AML-193 (cell line): Measurements from ENCODE around the gene PI4KB.

Source experiments
- DNase-seq, 2 experiments: peaks; one replicate each; lab custom pipeline; 2025; lab: John Stamatoyannopoulos, UW

PI4KB gene

DNA sequence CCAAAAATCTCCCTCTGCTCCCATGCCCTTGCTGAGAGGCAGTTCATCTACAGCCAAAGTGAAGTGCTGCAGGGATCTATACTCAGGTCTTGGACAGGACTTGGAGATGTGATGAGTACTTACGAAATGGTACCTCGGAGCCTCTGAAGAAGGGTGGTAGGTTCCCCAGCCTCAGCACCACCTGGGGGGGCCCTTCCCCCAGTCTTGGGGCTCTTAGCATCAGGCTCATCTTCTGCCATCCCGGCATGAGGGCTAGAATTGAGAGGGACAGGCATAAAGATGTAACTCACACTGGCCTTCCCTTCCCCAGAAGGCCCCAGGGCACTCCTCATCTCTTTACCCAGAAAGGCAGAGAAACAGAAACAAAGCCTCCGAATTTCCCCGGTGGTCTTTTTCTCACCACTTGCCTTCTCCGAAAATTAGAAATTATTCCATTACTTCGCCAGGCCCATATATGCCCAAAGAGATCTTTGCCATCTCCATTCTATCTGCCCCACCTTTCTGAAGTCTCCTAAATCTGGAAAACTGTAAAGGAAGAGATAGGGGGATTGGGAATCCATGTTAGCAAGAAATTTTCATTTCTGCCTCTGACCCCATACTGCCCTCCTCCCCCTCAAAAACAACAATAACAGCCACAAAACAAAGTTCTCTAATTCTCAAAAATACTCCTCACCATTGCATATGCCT lies 19.0 kb upstream of the PI4KB start:
- no peak for DNase-seq

- no peak for DNase-seq
Observed at GRCh38 chr1:151344291-151344690, 17.1 kb upstream of the PI4KB start.

DNA sequence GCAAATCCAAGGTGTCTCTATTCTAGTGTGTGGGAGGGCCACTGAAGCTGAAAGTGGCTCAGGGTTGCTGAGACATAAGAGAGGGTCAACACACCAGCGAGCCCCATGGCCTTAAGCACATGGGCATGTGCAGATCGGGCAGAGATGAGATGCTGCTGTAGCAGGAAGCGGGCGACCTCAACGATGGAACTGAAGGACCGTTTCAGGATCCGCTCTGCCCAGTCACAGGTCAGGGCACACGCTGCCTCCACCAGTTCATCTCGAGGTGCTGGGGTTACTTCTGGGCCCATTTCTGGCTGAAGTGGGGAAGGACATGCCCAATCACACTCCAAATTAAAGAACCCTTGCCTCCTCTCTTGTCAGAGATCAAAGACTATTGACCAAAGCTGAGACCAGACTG lies 16.4 kb upstream of the PI4KB start:
- DNase-seq: no peak

DNA sequence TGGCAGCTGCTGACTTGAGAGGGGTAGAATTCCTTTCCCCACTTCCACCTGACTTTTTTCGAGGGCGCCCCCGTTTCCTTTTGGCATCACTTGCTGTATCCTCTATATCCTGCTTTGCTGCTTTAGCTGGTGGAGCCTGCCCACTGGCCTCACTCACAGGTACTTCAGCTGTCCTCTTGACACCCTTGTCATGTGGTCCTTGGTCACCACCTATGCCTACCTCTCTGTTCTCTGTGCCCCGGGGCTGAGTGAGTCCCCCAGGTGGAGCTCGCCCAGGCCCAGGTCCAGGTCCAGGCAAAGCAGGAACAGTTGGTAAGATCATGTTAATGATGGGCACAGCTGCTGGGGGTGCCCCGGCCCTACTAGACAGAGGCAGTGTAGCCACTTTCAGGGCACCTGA lies 15.4 kb upstream of the PI4KB start:
- DNase-seq: no peak

GRCh38 chr1:151342021-151342420 lies 14.8 kb upstream of the PI4KB start:
- no peak for DNase-seq

- DNase-seq: peak; percentile 82 to 88
Observed at GRCh38 chr1:151340870-151341754, 13.9 kb upstream of the PI4KB start.

DNA sequence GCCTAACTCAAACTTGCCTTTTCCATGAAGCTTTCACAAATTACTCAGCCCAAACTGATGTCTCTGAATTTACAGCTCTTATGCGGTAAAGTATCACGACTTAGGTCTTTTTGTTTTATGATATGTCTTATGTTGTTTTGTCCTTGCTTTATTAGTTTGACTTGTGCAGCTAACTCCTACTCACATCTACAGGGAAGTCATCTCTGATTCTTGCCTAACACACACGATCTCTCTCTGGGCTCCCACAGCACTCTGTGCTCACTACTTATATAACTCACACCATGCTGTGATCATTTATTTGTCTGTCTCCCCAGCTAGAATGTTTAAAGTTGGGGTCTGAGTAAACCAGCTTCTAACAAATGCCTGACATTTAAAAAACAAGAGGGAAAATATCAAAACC lies 9.3 kb upstream of the PI4KB start:
- no peak for DNase-seq

- no peak for DNase-seq
Observed at GRCh38 chr1:151334822-151335221, 7.6 kb upstream of the PI4KB start.

- DNase-seq: no peak
Observed at GRCh38 chr1:151327903-151328674, 873 bp upstream of the PI4KB start.

DNA sequence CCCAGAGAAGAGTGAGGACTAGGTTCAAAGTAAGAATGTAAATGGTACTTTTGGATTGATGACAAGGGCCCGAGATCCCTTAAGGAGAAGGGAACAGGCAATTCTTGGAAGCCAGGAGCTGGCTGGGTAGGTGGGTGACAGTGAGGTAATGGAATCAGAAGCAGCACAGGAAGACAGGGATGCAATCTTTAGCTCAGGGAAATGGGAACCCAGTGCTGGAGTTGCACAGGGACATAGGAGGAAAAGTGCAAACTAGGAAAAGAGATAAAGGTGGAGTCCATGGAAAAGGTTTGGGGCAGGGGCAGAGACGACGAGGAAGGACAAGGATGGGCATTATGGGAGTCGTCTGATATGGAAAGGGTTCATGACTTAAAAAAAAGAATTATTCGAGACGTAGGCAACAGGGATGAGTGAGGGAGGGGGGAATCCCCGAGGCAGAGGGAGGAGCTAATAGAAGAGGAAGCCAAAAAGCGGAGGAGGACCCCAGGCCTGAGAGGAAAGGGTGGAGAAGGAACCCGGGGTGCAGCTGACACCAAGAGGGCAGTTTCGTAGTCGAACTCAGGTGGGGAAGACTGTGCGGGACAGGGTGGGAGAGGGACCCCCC lies 495 bp downstream of the PI4KB start:
- DNase-seq: peak; percentile 67 to 70

DNA sequence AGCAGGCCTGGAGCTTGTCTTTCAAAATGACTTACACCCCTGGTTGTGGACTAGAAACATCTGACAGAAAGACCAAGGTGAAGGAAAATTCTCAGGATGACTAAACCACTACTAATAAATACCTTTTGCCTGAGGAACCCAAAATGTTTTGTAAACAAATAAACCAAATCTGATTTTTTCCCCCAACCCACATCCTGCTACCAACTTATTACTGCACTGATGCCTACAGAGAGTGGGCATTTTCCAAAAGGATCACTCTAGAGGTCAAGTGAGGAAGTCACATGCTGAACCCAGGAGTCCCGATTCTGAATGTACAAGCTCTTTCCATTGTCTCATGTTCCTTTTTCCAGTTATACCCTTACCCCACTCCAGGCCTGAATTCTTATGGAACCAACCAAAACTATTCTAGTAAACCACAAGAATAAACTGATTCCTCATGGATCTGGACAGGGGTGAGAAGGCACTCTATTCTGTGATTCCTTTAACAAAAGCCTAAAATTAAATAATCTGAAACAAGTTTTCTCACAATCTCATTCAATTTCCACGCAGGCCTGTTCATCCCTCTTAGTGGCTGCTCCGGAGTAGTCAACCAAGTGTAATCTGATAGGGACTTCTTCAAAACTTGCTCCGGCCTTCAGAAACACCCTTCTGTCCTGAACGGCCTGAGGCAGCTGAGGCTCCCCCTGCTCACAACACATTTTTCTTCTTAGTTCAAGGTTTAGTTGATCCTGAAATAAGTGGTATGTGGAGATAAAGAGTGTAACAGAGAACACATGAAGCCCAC lies 1.4 kb downstream of the PI4KB start:
- no peak for DNase-seq

GRCh38 chr1:151325231-151325630 lies 2.0 kb downstream of the PI4KB start:
- DNase-seq: no peak

DNA sequence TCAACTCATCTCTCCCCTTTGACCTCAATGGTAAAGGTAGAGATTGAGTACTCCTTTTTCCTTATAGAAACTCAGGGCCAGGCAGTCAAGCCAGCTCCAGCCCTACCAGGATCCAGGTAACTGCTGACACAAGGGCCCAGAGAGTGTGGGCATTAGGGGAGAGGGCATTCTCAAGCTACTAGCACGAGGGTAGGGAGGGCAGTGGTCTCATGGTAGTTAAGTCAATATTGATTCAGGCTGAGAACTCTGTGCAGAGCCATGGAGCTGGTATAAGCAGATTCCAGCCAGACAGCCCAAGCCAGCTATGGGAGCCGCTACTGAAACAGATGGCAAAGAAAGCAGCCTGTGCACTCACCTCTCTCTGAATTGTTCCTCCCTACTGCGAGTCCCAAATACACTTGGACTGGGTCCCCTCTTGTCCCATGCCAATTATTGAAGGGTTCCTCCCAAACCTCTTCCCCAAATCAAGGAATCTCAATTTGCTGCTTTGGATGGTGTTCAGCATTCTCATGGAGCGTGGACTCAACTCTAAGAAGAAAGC lies 2.8 kb downstream of the PI4KB start:
- no peak for DNase-seq

DNA sequence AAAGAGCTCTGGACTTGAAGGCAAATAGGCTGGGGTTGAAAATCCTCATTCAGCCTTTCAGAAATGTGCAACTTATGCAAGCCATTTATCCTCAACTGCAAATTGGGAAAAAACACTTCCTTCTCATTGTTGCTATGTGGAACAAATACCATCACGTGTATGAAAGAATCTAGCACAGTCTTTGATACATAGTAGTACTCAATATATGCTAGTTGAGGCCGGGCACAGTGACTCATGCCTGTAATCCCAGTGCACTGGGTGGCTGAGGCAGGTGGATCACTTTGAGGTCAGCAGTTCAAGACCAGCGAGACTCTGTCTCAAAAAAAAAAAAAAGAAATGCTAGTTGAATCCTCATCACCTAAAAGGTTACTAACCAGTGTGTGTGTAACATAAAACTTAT lies 8.2 kb downstream of the PI4KB start:
- no peak for DNase-seq

DNA sequence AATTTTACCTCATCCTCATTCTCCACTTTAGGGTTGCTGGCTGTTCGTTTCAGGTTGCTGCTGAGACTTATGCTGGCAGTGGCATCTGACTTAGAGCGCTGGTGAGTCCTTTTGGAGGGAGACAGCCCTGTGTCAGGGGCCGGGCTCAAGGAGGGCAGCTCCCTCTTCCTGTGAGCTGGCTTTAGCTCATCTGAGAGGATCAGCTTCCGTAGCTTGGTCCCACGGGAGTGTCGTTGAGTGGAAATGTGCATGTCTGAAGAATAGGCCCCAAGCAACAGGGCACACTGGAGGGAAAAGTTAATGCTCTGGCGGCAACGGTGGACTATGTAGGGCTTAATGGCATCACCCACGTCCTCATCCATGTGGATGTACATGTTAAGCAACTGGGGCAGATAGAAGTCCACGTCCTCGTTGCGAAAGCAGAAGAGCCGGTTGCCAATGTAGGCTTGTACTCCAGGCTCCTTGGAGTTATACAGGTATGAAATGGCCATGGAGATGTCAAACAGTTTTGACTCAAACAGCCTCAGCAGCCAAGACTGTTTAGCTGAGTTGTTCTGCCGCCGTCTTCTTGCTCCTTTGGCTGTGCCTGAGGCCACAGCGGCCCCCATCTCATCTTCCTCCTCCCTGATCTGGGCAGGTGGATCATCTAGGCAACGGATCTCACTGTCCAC lies 11.5 kb downstream of the PI4KB start:
- DNase-seq: no peak

DNA sequence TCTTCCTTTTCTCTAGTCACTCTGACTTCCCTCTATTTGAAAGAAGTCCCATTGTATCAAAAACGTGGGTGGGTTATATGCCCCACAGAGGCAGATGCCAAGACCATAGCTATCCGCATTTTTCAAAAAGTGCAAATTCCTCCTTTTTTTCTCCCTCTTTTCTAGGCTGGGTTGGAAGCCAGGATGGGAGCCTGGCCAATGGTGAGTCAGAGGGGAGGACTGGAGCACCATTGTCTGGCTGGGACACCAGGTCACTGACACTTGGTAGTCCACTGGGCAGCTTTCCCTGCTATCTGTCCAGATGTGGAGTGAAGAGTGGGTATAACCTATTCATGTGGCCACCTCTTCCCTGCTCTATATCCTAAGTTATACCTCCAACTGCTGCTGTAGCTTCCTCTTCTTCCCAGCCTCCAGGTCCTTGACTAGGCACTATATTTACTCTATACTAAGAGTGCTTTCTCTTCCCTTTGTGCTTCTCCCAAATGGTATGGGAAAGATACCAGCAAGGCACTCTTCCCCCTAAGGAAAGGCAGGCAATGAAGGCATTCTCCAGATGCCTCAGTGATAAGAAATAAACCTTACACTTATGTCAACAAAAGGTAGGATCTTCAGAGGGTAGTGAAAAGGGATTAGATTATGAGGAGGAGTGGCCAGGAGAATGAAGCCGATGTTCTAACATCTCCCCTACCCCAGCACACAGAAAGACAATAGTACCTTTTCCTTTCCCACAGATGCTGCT lies 12.9 kb downstream of the PI4KB start:
- DNase-seq: no peak

- DNase-seq: no peak
Observed at GRCh38 chr1:151313501-151313900, 13.7 kb downstream of the PI4KB start.

- DNase-seq: no peak
Observed at GRCh38 chr1:151312826-151313225, 14.4 kb downstream of the PI4KB start.

DNA sequence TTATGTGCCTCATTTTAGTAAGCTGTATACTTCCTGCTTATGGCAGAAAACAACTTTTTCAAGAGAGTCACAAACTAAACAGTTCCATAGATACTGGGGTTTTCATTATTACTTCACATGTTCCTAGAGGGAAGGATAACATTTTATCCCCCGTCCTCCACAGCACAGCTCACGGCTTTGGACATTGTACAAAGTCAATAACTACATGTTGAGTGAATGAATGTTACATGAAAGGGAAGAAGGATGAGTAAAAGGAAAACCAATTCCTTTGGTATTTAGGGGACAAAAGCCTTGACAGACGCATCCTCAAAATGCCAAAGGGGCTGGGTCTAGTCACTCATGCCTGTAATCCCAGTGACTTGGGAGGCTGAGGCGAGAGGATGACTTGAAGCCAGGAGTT lies 14.8 kb downstream of the PI4KB start:
- no peak for DNase-seq
